K562 (cell line): ENCODE measurements around the gene PUS7L. TPM values are rescaled to one million over a fixed set of nuclear protein-coding genes. Genes with fewer than 3 reads are reported as not detected.
A peak's percentile ranks its signal among the peaks of the same experiment; 100 is the strongest.

Experiments
- ATAC-seq: fragments of 200-7000 bp; cut with Tn5 transposase; 3 replicates; pipeline ENCODE4 v1.9.1; 2020; ENCODE audit warnings: moderate library complexity
- BruUV-seq: library from RNA; stranded (reverse); fragments of 400-500 nt; replicated peaks from 2 replicates; lab custom pipeline; 2021; lab: Mats Ljungman, UMichigan
- CTCF ChIA-PET: fragments of 300-600 bp; formaldehyde crosslinking; extraction: SDS; loops from one replicate; lab custom pipeline; 2021; ENCODE audit warnings: low intra/inter-chr PET ratio; lab: Yijun Ruan, JAX
- POLR2A ChIA-PET: fragments of 300-600, 350-650 bp; sonication (Branson Sonifier 250); formaldehyde crosslinking; extraction: SDS; loops from one replicate; lab custom pipeline; 2021; ENCODE audit warnings: antibody characterized with exemption, inconsistent platforms; lab: Yijun Ruan, JAX
- DNase-seq, 4 experiments: peaks; one replicate each; pipeline versions ENCODE4 v3.0.0 to v3.0.0-alpha.2; 2011 to 2018; ENCODE audit warnings: low spot score in 3 of 4, mixed read lengths in 3 of 4; ENCODE audit errors: extremely low read depth in 1 of 4
- FAIRE-seq: peaks from 2 replicates; lab custom pipeline; 2011; peaks lifted over from hg19 to GRCh38; lab: Jason Lieb, UNC
- H2AFZ ChIP-seq: 2 replicates; pipeline ENCODE4 v1.6.0; 2011; ENCODE audit warnings: low read depth, low read length, control low read depth, inconsistent platforms
- H3K27ac ChIP-seq: fragments of 200-600 bp; 3 replicates; pipeline ENCODE4 v1.8.0; 2011; ENCODE audit warnings: low read depth, mild to moderate bottlenecking, control low read depth, inconsistent platforms, low read length, moderate library complexity, mixed read lengths; ENCODE audit errors: extremely low read depth
- H3K27me3 ChIP-seq, 2 experiments: fragments of 300-600 bp in 1 of 2; 2 replicates in 1 of 2; 3 replicates in 1 of 2; pipeline versions ENCODE4 v1.6.0 to v1.8.0; 2011; ENCODE audit warnings: inconsistent platforms in 2 of 2, low read length in 2 of 2, mild to moderate bottlenecking in 1 of 2, mixed read lengths in 1 of 2, moderate library complexity in 1 of 2; ENCODE audit not compliant: control insufficient read depth in 2 of 2, insufficient read depth in 2 of 2
- H3K36me3 ChIP-seq: fragments of 300-600 bp; 3 replicates; pipeline ENCODE4 v1.8.0; 2011; ENCODE audit warnings: mild to moderate bottlenecking, low read length, inconsistent platforms; ENCODE audit not compliant: control insufficient read depth, insufficient read depth
- H3K4me1 ChIP-seq, 2 experiments: fragments of 200-600 bp in 1 of 2; replicated peaks in 1 of 2; 2 replicates in 1 of 2; 3 replicates in 1 of 2; pipeline versions ENCODE4 v1.5.1 to v1.8.0; 2011; ENCODE audit warnings: inconsistent platforms in 2 of 2, low read length in 2 of 2, mild to moderate bottlenecking in 1 of 2, mixed read lengths in 1 of 2, moderate library complexity in 1 of 2; ENCODE audit not compliant: control insufficient read depth in 2 of 2, insufficient read depth in 2 of 2
- H3K4me2 ChIP-seq: 2 replicates; pipeline ENCODE4 v1.6.1; 2011; ENCODE audit warnings: low read length, control low read depth, inconsistent platforms, mixed read lengths; ENCODE audit not compliant: insufficient read depth
- H3K4me3 ChIP-seq: fragments of 200-600 bp; sonication (generic), shearing (Covaris generic); 2 replicates; pipeline ENCODE4 v1.5.1; 2016; ENCODE audit warnings: control low read depth, inconsistent platforms
- H3K79me2 ChIP-seq: fragments of 200-600 bp; 3 replicates; pipeline ENCODE4 v1.8.0; 2011; ENCODE audit warnings: low read length, inconsistent platforms; ENCODE audit not compliant: control insufficient read depth, insufficient read depth
- H3K9ac ChIP-seq, 2 experiments: 2 replicates each; pipeline versions ENCODE4 v1.6.0 to v1.6.1; 2011; ENCODE audit warnings: low read depth in 2 of 2, low read length in 2 of 2, control low read depth in 1 of 2, inconsistent platforms in 1 of 2, mild to moderate bottlenecking in 1 of 2, mixed read lengths in 1 of 2; ENCODE audit not compliant: insufficient read depth in 1 of 2
- H3K9me1 ChIP-seq: one replicate; pipeline ENCODE4 v1.6.0; 2011; ENCODE audit warnings: inconsistent platforms, mild to moderate bottlenecking, low read length, moderate library complexity; ENCODE audit not compliant: control insufficient read depth, insufficient read depth
- H3K9me3 ChIP-seq: replicated peaks from 2 replicates; pipeline ENCODE4 v1.5.1; 2011; ENCODE audit warnings: low read depth, low read length, inconsistent platforms; ENCODE audit not compliant: control insufficient read depth, insufficient read depth
- H4K20me1 ChIP-seq: replicated peaks from 2 replicates; pipeline ENCODE4 v1.6.1; 2011; ENCODE audit warnings: low read length, inconsistent platforms, mixed read lengths; ENCODE audit not compliant: control insufficient read depth, insufficient read depth
- BCLAF1 ChIP-seq, 2 experiments: fragments of 450-650 bp in 1 of 2; IDR thresholded peaks; 2 replicates each; pipeline ENCODE4 v1.6.1; 2011 to 2017; ENCODE audit warnings: low read depth in 2 of 2, antibody characterized with exemption in 1 of 2, borderline replicate concordance in 1 of 2, low read length in 1 of 2, mild to moderate bottlenecking in 1 of 2, mixed read lengths in 1 of 2; ENCODE audit not compliant: control insufficient read depth in 1 of 2
- BRF1 ChIP-seq: IDR thresholded peaks from 3 replicates; pipeline ENCODE4 v1.6.1; 2011; ENCODE audit warnings: borderline replicate concordance, mild to moderate bottlenecking; ENCODE audit not compliant: insufficient read length; ENCODE audit errors: extremely low read depth
- CEBPG ChIP-seq, 3 experiments: fragments of 200-800 bp in 1 of 3; sonication (Bioruptor generic) in 1 of 3; sonication (generic) in 1 of 3; formaldehyde crosslinking in 1 of 3; IDR thresholded peaks in 2 of 3; conservative IDR thresholded peaks in 1 of 3; 2 replicates each; pipeline versions ENCODE4 v1.6.1 to v1.8.0; 2016 to 2022; ENCODE audit warnings: missing compliant biosample characterization in 2 of 3, missing genetic modification characterization in 2 of 3, mild to moderate bottlenecking in 1 of 3, missing genetic modification reagents in 1 of 3
- EP300 ChIP-seq: IDR thresholded peaks from 2 replicates; pipeline ENCODE4 v1.6.1; 2012; ENCODE audit warnings: low read length, improper control_type of control experiment
- GABPA ChIP-seq: fragments of 200-800 bp; sonication (Bioruptor generic); conservative IDR thresholded peaks from 2 replicates; pipeline ENCODE4 v1.6.1; 2016; ENCODE audit warnings: low read depth, missing genetic modification characterization, missing compliant biosample characterization
- KHSRP ChIP-seq: fragments of 450-650 bp; IDR thresholded peaks from 2 replicates; pipeline ENCODE4 v1.6.1; 2017
- RBM17 ChIP-seq: fragments of 200-400 bp; formaldehyde crosslinking; IDR thresholded peaks from 2 replicates; pipeline ENCODE4 v1.6.1; 2017; ENCODE audit warnings: low read depth, mild to moderate bottlenecking, low read length, borderline replicate concordance
- SETDB1 ChIP-seq: IDR thresholded peaks from one replicate; pipeline ENCODE4 v1.6.1; 2012; ENCODE audit warnings: low read length, control low read depth, inconsistent platforms
- TAF9B ChIP-seq: fragments of 450-650 bp; IDR thresholded peaks from 2 replicates; pipeline ENCODE4 v1.6.1; 2018; ENCODE audit warnings: mild to moderate bottlenecking; ENCODE audit not compliant: partially characterized antibody
- TEAD2 ChIP-seq: fragments of 450-650 bp; IDR thresholded peaks from 2 replicates; pipeline ENCODE4 v1.6.1; 2016; ENCODE audit warnings: missing genetic modification characterization, control low read depth, missing compliant biosample characterization
- TRIM24 ChIP-seq, 2 experiments: fragments of 450-650 bp; IDR thresholded peaks; 2 replicates each; pipeline ENCODE4 v1.6.1; 2016
- WHSC1 ChIP-seq: IDR thresholded peaks from one replicate; pipeline ENCODE4 v1.6.1; 2012; ENCODE audit warnings: low read length, control low read depth, inconsistent platforms
- ZBTB9 ChIP-seq: fragments of 450-650 bp; formaldehyde crosslinking; IDR thresholded peaks from 2 replicates; pipeline ENCODE4 v1.4.0; 2020; ENCODE audit warnings: mild to moderate bottlenecking, moderate library complexity
- ZFP36 ChIP-seq: fragments of 150-350 bp; IDR thresholded peaks from 2 replicates; pipeline ENCODE4 v1.6.1; 2018; ENCODE audit warnings: low read length, low read depth; ENCODE audit not compliant: partially characterized antibody
- ZNF24 ChIP-seq: fragments of 450-650 bp; IDR thresholded peaks from 2 replicates; pipeline ENCODE4 v1.6.1; 2016
- ZNF263 ChIP-seq: sonication (generic); formaldehyde crosslinking; IDR thresholded peaks from 2 replicates; pipeline ENCODE4 v1.8.0; 2022; ENCODE audit warnings: mild to moderate bottlenecking, missing genetic modification reagents, borderline replicate concordance
- ZNF589 ChIP-seq: fragments of 200-800 bp; sonication (Bioruptor generic); IDR thresholded peaks from 2 replicates; pipeline ENCODE4 v1.6.1; 2016; ENCODE audit warnings: low read depth, missing genetic modification characterization, missing compliant biosample characterization
- in situ Hi-C: fragments of 300-500 bp; cut with MboI; formaldehyde crosslinking; loops from 4 replicates; pipeline ENCODE4 v1.15.0; 2018; ENCODE audit warnings: inconsistent platforms, mixed read lengths
- intact Hi-C: fragments of 100-400 bp; cut with micrococcal nuclease; formaldehyde crosslinking; loops from 2 replicates; pipeline ENCODE4 v1.14.2; 2022
- polyA plus RNA-seq, 8 experiments: library from polyadenylated mRNA; depleted of rRNA in 4 of 8; stranded (reverse) in 5 of 8; unstranded in 3 of 8; fragments of >200 nt; fragmentation: Nextera tagmentation in 2 of 8; fragmentation: Illumina TruSeq in 1 of 8; extraction: Ambion mirVana in 2 of 8; extraction: Trizol in 1 of 8; gene quantifications; 2 replicates each; pipeline versions ENCODE4 v1.2.1 to v1.2.3, GENCODE V29; 2011 to 2014; ENCODE audit warnings: inconsistent platforms in 1 of 8, missing spikeins in 1 of 8
- total RNA-seq, 7 experiments: library from RNA; depleted of rRNA in 6 of 7; stranded (reverse); fragments of >200 nt in 6 of 7; fragmentation: Illumina TruSeq in 2 of 7; extraction: Trizol in 2 of 7; gene quantifications; 2 replicates each; pipeline versions ENCODE4 v1.2.1 to v1.2.3, GENCODE V29; 2011 to 2021; ENCODE audit warnings: low replicate concordance in 1 of 7

Gene PUS7L
- total and polyA plus RNA-seq, 9 of the 15 experiments (the other 6 are each of a cell fraction or from before 2014, with no cell fraction given), result 10.8 to 53.3 (median 25.2) TPM

- TF ChIP-seq EP300 (peak; percentile 43; the same call in 1 of the 2 replicates), TRIM24 (IDR thresholded peaks at IDR 0.05) (peak in 1 of 2 experiments; percentile 29; a peak in 2 of 4 replicates), SETDB1 (no peak), ZNF24 (0 out of 2 replicates have a peak, but pooled peaks have one; percentile 17), RBM17 (no peak), ZNF589 (CRISPR knock-in tag) (peak; percentile 60; the same call in 1 of the 2 replicates), CEBPG (CRISPR knock-in tag; IDR thresholded peaks at IDR 0.05) (peak; percentile 81), CEBPG (tag; conservative IDR thresholded peaks at IDR 0.05 in 1 of 2, IDR thresholded peaks at IDR 0.05 in 1 of 2) (peak in 1 of 2 experiments; percentile 78; a peak in 2 of 4 replicates)
Measured at GRCh38 chr12:43789941-43790340, 31.4 kb upstream of the PUS7L start (continued).

- POLR2A ChIA-PET, result interaction anchor here (1.7 kb wide), 1 partner anchor 18 kb away, joined by 4 read pairs; no protein-coding TSS in a partner anchor
Measured at GRCh38 chr12:43786899-43787693, 28.5 kb upstream of the PUS7L start.

More at GRCh38 chr12:43786899-43787693, 28.5 kb upstream of the PUS7L start:
- no peak overlapping the region for H3K4me3 ChIP-seq
- no peaks in the 10 kb centered on the region for H4K20me1 ChIP-seq
- ATAC-seq, result no peak
- H3K4me1 ChIP-seq, result no peaks in the 10 kb centered on the region
- no peaks in the 10 kb centered on the region for H3K9me3 ChIP-seq
- DNase-seq, result no peak
- CTCF ChIA-PET, result no interaction called here
- H2AFZ ChIP-seq, result no peak overlapping the region
- no peaks in the 10 kb centered on the region for H3K27me3 ChIP-seq
- intact Hi-C loops, result no loop called here
- no peak overlapping the region for H3K27ac ChIP-seq
- TF ChIP-seq ZNF263 (CRISPR knock-in tag) (no peak), BRF1 (no peak), TEAD2 (tag) (no peak), WHSC1 (no peak), ZBTB9 (CRISPR knock-in tag) (no peak), TAF9B (no peak), KHSRP (no peak), GABPA (no peak), ZFP36 (no peak), BCLAF1 (IDR thresholded peaks at IDR 0.05; ENCODE audit: borderline replicate concordance in 1 of 2, control insufficient read depth in 1 of 2, low read depth in 2 of 2, low read length in 1 of 2) (no peak)
- TF ChIP-seq, all 486 proteins: peak for 0
- Histone ChIP-seq H3K36me3 (peaks cover 44% of the 10 kb centered on the region; the same call in 2 of the 3 replicates), H3K9ac (no peak overlapping the region), H3K9me1 (no peaks in the 10 kb centered on the region), H3K79me2 (no peaks in the 10 kb centered on the region), H3K4me2 (no peak overlapping the region)
- BruUV-seq, result TSS peak; percentile 47
- in situ Hi-C loops, result no loop called here
- no peak for FAIRE-seq
